Measurements from ENCODE around the gene RPS6KA1. TPM values are rescaled to one million over a fixed set of nuclear protein-coding genes. Genes with fewer than 3 reads are reported as not detected.

Gene RPS6KA1
- total and polyA plus RNA-seq, 3 donors from 2014 or later, result 14.9 to 24.2 (median 15.6) TPM

GRCh38 chr1:26536081-26536480, 6.5 kb downstream of the RPS6KA1 start:
- 89 to 90% methylated on average over 2 to 5 of the region's 5 CpGs for WGBS, 2 donors
- no peak for TF ChIP-seq POLR2A (IDR thresholded peaks at IDR 0.05)
- TF ChIP-seq, protein P1, sequence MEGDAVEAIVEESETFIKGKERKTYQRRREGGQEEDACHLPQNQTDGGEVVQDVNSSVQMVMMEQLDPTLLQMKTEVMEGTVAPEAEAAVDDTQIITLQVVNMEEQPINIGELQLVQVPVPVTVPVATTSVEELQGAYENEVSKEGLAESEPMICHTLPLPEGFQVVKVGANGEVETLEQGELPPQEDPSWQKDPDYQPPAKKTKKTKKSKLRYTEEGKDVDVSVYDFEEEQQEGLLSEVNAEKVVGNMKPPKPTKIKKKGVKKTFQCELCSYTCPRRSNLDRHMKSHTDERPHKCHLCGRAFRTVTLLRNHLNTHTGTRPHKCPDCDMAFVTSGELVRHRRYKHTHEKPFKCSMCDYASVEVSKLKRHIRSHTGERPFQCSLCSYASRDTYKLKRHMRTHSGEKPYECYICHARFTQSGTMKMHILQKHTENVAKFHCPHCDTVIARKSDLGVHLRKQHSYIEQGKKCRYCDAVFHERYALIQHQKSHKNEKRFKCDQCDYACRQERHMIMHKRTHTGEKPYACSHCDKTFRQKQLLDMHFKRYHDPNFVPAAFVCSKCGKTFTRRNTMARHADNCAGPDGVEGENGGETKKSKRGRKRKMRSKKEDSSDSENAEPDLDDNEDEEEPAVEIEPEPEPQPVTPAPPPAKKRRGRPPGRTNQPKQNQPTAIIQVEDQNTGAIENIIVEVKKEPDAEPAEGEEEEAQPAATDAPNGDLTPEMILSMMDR (IDR thresholded peaks at IDR 0.05), result no peak

DNA sequence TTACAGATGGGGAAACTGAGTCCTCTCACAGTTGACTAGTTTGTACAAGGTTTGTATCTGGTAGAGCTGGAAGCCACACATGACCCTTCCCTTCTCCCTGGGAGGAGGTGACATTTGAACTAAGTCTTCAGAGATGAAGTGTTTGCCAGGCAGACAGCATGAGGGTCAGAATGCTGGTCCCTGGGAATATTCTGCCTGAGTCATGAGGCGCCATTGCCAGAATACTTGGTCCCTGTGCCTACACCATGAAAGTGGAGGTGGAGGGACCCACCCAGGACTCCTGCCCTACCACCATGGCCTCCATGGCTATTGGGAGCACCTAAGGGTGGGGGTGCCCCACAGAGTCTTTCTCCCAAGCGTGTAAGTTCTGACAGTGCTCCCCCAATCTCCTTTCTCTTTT, 7.0 kb downstream of the RPS6KA1 start:
- 100% methylated on average over 1 to 2 of the region's 2 CpGs for WGBS, 2 donors
- no peak for DNase-seq
- intact Hi-C loops (cut with DNase I; ENCODE audit: low total_unique reads), result no loop called here
- no peaks in the 10 kb centered on the region for H3K27me3 ChIP-seq
- no peaks in the 10 kb centered on the region for H3K9me3 ChIP-seq
- H3K4me1 ChIP-seq, result peaks cover 2% of the 10 kb centered on the region
- no peaks in the 10 kb centered on the region for H3K36me3 ChIP-seq (ENCODE audit: low read depth, missing control alignments)
- H3K4me3 ChIP-seq, result no peak overlapping the region
- no peak overlapping the region for H3K27ac ChIP-seq
- TF ChIP-seq, protein P1 (IDR thresholded peaks at IDR 0.05), result no peak
- TF ChIP-seq POLR2A (IDR thresholded peaks at IDR 0.05), result no peak

More at GRCh38 chr1:26536081-26536480, 6.5 kb downstream of the RPS6KA1 start:
- intact Hi-C loops (cut with DNase I; ENCODE audit: low total_unique reads), result no loop called here
- no peak overlapping the region for H3K4me3 ChIP-seq
- H3K36me3 ChIP-seq (ENCODE audit: low read depth, missing control alignments), result no peaks in the 10 kb centered on the region
- DNase-seq, result no peak
- H3K27me3 ChIP-seq, result no peaks in the 10 kb centered on the region
- no peak overlapping the region for H3K27ac ChIP-seq
- no peaks in the 10 kb centered on the region for H3K9me3 ChIP-seq
- H3K4me1 ChIP-seq, result peaks cover 2% of the 10 kb centered on the region

DNA sequence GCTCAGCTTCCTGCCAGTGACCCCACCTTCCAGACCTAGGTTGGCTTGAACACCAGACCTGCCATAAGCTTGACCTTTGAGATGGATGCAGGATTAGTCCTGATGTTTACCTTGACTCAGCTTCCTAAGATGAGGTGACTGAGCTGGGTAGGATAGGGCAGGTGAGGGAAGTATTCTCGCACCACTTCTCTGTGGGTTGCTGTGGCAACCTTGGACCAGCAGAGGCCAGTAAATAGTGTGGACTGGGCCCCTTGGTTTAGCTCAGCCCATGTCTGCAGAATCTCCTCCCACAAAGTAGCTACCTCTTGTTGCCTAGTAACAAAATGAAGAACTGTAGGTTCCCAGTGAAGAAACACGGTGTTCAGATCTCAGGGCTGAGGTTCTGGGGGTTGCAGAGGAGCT, 8.4 kb downstream of the RPS6KA1 start:
- TF ChIP-seq, protein P1 (IDR thresholded peaks at IDR 0.05), result peak in 2 of 3 experiments; percentile 26 to 30
- no peak for TF ChIP-seq POLR2A (IDR thresholded peaks at IDR 0.05)
- Histone ChIP-seq H3K9me3 (no peaks in the 10 kb centered on the region), H3K36me3 (ENCODE audit: low read depth, missing control alignments) (no peaks in the 10 kb centered on the region), H3K27me3 (no peaks in the 10 kb centered on the region), H3K4me1 (peaks cover 14% of the 10 kb centered on the region), H3K27ac (no peak overlapping the region), H3K4me3 (no peak overlapping the region)
- intact Hi-C loops (cut with DNase I; ENCODE audit: low total_unique reads), result no loop called here
- peak; percentile 48 for DNase-seq
- 48 to 86% methylated on average over 1 to 2 of the region's 2 CpGs for WGBS, 2 donors

DNA sequence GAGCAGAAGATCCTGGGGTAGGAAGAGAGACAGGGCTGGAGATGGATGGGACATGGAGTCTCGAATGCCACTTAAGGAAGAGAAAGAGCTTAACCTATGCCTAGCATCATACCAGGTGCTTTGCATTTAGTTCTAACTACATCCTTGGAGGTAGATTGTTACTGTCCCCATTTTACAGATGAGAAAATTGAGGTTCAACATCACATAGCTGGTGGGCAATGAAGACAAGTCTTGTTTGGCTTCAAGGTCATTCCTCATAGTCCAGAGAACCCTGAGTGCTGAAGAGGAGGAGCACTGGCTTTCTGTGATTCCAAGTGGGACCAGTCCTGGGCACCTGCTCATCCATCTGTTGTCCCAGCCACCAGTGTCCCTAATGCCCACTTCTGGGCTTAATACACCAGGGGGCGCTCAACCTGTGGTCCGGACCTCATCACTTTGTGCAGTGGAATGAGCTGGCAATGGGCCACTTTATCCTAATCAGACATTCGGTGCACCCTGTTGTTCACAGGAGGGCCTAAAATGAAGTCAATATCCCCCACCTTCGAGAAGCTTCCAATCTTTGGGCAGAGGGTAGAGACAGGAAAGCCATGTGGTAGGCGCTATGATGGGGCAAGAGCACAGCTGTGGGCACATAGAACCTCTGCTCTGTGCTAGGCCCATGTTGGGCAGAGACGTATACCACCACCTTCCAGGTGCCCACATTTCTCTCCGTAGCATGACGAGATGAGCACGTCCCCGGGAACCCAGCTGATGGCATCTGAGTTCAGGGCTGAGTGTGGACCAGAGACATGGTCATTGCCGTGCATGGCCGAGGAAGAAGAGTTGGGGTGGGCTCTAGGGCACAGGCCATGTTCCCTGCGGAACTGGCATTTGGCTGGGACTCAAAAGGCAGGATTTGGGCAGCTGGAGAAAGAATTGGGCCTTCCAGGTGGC, 9.2 kb downstream of the RPS6KA1 start:
- H3K27ac ChIP-seq, result no peak overlapping the region
- peaks cover 14% of the 10 kb centered on the region for H3K4me1 ChIP-seq
- no peak overlapping the region for H3K4me3 ChIP-seq
- WGBS, 2 donors, result 80 to 83% methylated on average over 14 of the region's 14 CpGs
- peak; percentile 51 for DNase-seq
- TF ChIP-seq, protein P1 (IDR thresholded peaks at IDR 0.05), result peak in 1 of 3 experiments; percentile 22
- no peak for TF ChIP-seq POLR2A (IDR thresholded peaks at IDR 0.05)
- H3K27me3 ChIP-seq, result no peaks in the 10 kb centered on the region
- no peaks in the 10 kb centered on the region for H3K9me3 ChIP-seq
- intact Hi-C loops (cut with DNase I; ENCODE audit: low total_unique reads), result no loop called here
- H3K36me3 ChIP-seq (ENCODE audit: low read depth, missing control alignments), result no peaks in the 10 kb centered on the region

Measured in testis (tissue), 3 donors.